GM12873 (cell line): Measurements from ENCODE around the gene CCNE1.

Experiments
- CTCF ChIP-seq: IDR thresholded peaks from 2 replicates; pipeline ENCODE4 v1.5.1; 2012; ENCODE audit warnings: low read depth, mild to moderate bottlenecking, moderate library complexity, low read length, control low read depth; ENCODE audit not compliant: insufficient read depth; ENCODE audit errors: missing control alignments

CCNE1 gene

GRCh38 chr19:29789007-29789406, 22.8 kb upstream of the CCNE1 start:
- TF ChIP-seq CTCF = no peak

GRCh38 chr19:29793116-29793727, 18.6 kb upstream of the CCNE1 start:
- no peak for TF ChIP-seq CTCF

- no peak for TF ChIP-seq CTCF
These were observed 16.2 kb upstream of the CCNE1 start for GRCh38 chr19:29795461-29796172.

GRCh38 chr19:29796173-29796573, 15.6 kb upstream of the CCNE1 start:
- TF ChIP-seq CTCF = no peak

- TF ChIP-seq CTCF = no peak
These were observed 12.9 kb upstream of the CCNE1 start for GRCh38 chr19:29798774-29799497.

GRCh38 chr19:29800100-29800825, 11.5 kb upstream of the CCNE1 start:
- TF ChIP-seq CTCF = no peak

DNA sequence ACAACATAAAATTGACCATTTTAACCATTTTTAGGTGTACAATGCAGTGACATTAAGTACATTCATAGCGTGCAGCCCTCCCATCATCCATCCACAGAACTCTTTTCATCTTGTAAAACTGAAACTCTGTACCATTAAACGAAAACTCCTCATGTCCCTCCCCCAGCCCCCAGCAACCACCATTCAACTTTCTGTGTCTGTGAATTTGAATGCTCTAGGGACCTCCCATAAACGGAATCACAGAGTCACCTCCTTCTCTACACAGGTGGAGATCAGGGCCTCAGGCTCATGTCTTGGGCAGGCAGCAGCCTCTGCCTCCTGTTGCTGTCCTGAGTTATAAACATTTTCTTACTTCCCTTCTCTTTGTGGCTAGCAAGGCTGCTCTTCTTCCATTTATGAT, 7.3 kb upstream of the CCNE1 start:
- TF ChIP-seq CTCF = no peak
